ENCODE data around the gene CDRT4. TPM values are rescaled to one million over a fixed set of nuclear protein-coding genes. Genes with fewer than 3 reads are reported as not detected.
A peak's percentile ranks its signal among the peaks of the same experiment; 100 is the strongest.

CDRT4 gene
- total RNA-seq, 1 donor: 2.9 TPM

DNA sequence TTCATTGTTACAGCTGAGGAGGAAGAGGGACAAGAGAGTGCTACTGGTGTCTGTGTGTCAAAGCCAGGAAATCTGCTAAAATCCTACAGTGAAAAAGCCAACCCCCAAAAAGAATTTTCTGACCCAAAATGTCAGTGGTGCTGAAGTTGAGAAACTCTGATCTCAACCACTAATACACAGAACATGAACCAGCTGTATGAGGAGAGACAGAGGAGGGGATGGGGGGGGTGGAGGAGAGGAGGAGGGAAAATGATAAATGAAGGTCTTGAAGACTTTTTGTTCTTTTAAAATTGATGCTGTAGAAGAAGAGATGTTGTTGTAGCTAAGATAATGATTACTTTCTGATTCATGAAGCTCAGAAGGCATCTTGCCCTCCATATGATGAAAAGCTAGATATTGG is 27.4 kb upstream of the CDRT4 start:
- DNase-seq (ENCODE audit: low read depth): no peak
- TF ChIP-seq, protein P1, sequence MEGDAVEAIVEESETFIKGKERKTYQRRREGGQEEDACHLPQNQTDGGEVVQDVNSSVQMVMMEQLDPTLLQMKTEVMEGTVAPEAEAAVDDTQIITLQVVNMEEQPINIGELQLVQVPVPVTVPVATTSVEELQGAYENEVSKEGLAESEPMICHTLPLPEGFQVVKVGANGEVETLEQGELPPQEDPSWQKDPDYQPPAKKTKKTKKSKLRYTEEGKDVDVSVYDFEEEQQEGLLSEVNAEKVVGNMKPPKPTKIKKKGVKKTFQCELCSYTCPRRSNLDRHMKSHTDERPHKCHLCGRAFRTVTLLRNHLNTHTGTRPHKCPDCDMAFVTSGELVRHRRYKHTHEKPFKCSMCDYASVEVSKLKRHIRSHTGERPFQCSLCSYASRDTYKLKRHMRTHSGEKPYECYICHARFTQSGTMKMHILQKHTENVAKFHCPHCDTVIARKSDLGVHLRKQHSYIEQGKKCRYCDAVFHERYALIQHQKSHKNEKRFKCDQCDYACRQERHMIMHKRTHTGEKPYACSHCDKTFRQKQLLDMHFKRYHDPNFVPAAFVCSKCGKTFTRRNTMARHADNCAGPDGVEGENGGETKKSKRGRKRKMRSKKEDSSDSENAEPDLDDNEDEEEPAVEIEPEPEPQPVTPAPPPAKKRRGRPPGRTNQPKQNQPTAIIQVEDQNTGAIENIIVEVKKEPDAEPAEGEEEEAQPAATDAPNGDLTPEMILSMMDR (IDR thresholded peaks at IDR 0.05; ENCODE audit: insufficient read depth, low read length): no peak
- H3K4me3 ChIP-seq (ENCODE audit: low read depth, low read length): no peak overlapping the region

DNA sequence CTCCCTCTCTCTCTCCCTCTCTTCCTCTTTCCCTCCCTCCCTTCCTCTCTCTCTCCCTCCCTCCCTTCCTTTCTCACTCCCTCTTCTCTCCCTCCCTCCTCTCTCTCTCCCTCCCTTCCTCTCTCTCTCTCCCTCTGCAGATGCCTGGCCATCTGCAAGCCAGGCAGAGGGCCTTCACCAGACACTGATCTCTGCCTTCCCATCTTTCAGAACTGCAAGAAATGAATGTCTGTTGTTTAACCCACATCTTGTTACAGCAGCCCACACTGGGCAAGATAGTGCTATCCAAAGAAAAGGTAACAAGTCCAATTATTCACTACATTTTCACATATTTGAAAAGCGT is 26.2 kb upstream of the CDRT4 start:
- no peak for DNase-seq (ENCODE audit: low read depth)
- no peak overlapping the region for H3K4me3 ChIP-seq (ENCODE audit: low read depth, low read length)
- TF ChIP-seq, protein P1 (IDR thresholded peaks at IDR 0.05; ENCODE audit: insufficient read depth, low read length): no peak

DNA sequence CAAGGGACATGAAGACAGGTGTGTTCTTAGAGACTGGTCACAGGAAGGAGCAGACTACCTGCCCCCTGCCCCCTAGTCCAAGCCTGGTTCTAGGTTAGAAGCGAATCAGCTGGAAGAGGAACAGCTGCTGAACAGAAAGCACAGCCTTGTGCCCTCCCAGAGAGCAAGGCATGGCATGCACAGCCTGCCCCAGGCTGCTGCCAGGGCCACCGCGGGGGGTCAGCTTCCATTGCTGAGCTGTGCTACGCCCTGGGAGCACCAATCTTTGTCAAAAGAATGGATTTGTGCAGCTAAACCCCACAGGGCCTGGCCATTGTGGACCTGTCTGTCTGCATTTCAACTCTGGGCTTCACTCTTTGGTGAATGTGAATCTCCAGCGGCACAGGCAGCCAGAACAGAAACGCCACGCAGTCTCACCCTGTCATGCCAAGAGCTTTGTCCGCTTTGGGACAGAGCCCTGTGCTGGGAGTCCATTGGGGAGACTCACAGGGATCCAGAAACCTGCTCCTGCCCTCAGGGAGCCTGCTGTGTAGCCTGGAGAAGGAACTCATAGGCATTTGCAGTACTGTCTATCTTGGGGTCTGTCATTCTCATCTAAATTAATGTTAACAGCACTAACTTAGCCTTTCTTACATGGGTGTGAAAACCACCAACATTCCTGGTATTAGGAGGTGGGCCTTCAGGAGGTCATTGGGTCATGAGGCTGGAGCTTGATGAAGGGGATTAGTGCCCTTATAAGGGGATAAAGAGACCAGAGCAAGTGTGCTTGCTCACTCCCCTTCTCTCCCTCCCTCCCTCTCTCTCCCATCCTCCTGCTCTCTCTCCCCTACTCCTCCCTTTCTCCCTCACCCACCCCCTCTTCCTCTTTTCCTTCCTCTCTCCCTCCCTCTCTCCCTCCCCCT is 25.6 kb upstream of the CDRT4 start:
- no peak for DNase-seq (ENCODE audit: low read depth)
- H3K4me3 ChIP-seq (ENCODE audit: low read depth, low read length): no peak overlapping the region
- TF ChIP-seq, protein P1 (IDR thresholded peaks at IDR 0.05; ENCODE audit: insufficient read depth, low read length): no peak

DNA sequence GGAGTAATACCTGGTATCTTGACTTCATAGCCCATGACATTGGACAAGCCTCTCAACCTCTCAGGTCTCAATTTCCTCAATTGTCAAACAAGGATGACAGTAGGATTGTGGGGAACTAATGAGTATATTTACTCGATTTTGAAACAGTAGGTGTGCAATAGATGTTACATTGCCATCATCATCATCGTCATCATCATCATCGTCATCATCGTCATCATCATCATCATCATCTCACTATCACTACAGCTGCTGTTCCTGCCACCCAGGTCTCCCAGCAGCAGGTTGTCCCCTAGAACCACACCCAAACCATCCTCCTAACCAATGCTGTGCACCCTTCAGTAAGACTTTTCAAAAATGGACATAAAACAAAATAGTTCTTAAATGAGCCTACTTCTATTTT is 24.8 kb upstream of the CDRT4 start:
- TF ChIP-seq, protein P1 (IDR thresholded peaks at IDR 0.05; ENCODE audit: insufficient read depth, low read length): no peak
- DNase-seq (ENCODE audit: low read depth): no peak

DNA sequence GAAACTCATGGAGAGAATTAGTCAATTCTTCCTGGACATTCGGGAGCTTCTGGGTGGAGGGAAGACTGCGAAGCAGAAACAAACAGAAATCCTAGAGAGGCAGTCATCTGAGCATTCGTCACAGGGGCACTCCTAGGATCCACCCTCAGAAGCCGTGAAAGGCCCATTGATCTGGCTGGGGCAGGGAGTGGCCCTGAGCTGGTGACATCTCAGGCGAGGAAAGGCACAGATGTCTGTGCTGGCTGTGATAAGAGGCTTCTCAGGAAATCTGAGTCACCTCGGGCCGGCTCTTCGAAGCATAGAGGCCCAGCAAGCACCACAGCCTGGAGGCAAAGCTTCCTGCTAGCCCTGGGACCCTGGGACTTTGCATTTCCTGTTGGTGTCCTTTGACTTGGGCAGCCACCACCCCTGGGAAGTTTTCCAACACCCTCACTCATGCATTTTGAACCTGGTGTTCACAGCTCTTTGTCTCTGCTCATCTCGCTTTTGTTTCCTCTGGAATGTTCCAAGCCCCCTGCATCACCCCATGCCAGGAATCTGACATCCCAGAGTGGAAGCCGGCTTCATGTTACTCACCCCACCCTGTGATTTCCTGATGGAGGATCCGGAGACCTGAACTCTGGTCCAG is 23.3 kb upstream of the CDRT4 start:
- DNase-seq (ENCODE audit: low read depth): peak; percentile 81
- no peak overlapping the region for H3K4me3 ChIP-seq (ENCODE audit: low read depth, low read length)
- TF ChIP-seq, protein P1 (IDR thresholded peaks at IDR 0.05; ENCODE audit: insufficient read depth, low read length): no peak

More for the DNA sequence above, 24.8 kb upstream of the CDRT4 start:
- H3K4me3 ChIP-seq (ENCODE audit: low read depth, low read length): no peak overlapping the region

DNA sequence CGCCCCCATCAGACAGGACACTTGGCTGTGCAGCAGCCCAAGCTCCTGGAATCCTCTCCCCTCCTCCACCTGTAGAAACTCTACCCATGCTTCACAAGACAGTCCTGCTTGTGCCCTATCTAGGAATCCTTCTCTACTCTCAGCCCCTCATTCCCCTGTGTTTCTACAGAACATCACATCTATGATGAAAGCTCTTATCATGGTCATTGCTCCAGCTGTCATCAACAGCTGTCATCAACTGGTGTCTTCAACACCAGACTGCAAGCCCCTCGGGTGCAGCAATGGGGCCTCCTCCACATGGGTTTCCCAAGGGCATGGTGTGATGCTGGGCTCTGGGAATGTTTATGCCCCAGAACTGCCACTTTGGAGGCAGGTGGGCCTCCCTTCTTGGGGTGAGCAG is 21.1 kb upstream of the CDRT4 start:
- no peak overlapping the region for H3K4me3 ChIP-seq (ENCODE audit: low read depth, low read length)
- TF ChIP-seq, protein P1 (IDR thresholded peaks at IDR 0.05; ENCODE audit: insufficient read depth, low read length): no peak
- DNase-seq (ENCODE audit: low read depth): no peak
